CD4-positive, alpha-beta T cell treated with Interleukin-15 for 4 hours (primary cell): ENCODE data around the gene KIF4A.
"Not testable (repeated sequence)": the region's sequence is repeated elsewhere in the genome, so short reads cannot be mapped to it uniquely, and the experiment has no call there.

Source experiments
- DNase-seq: peaks from one replicate; pipeline ENCODE4 v3.0.0-alpha.2; 2020; ENCODE audit warnings: low spot score

KIF4A gene

DNA sequence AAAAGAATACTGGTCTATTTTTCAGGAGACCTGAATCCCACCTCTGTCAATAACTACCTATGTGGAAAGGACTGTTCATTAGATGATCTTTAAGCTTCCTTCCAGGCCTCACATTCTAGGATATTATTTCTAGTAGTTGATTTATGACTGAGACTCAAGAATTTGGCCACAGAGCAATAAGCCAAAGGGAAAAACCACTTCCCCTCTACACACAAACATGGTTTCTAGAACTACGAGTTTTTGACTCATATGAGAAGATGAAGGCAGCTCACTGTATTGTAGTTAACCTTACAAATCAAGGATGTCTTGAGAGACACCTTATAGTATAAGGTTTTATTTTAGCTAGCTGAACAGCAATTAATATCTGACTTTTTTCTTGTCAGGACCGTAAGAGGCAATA lies 96.3 kb downstream of the KIF4A start:
- DNase-seq = no peak

DNA sequence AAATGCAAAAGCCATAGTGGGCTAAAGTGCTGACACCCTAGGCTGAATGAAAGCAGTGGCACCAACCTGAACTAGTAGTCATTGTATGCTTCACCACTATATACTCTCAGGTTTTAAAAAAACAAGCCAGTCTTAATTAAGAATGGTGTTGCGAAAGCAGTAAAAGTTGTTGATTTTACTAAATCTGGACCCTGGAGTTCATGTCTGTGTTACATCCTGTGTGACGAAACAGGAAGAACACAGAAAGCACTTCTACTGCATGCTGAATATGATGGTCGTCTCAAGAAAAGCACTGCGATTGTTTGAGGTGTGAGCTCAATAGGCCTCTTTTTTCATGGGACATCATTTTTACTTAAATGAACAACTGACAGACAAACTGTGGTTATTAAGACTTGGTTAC lies 109.0 kb downstream of the KIF4A start:
- DNase-seq = peak; percentile 37

DNA sequence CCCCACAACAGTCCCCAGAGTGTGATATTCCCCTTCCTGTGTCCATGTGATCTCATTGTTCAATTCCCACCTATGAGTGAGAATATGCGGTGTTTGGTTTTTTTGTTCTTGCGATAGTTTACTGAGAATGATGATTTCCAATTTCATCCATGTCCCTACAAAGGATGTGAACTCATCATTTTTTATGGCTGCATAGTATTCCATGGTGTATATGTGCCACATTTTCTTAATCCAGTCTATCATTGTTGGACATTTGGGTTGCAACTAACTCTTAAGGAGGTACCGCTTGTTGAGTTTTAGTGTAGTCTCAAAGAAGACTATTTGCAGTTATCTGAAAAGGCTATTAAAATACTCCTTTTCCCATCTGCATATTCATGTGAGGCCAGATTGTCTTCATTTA lies 110.3 kb downstream of the KIF4A start:
- not testable (repeated sequence) for DNase-seq

DNA sequence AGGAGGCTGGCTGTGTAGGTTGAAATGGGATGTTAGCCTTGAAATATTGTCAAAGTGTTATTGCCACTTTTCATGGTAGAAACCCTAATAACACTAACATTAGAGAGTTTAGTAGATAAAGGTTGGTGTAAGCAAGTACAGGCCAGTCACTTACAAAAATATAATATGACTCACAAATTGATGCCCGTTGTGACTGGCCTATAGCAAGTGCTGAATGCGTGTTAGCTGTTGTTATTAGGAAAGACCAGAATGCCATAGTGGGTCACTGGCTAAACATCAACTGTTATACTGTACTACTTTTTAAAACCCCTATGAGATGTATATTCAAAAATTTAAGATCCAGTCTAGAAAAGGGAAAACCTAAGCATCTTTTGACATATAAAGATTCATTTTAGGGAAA lies 112.8 kb downstream of the KIF4A start:
- DNase-seq = no peak

DNA sequence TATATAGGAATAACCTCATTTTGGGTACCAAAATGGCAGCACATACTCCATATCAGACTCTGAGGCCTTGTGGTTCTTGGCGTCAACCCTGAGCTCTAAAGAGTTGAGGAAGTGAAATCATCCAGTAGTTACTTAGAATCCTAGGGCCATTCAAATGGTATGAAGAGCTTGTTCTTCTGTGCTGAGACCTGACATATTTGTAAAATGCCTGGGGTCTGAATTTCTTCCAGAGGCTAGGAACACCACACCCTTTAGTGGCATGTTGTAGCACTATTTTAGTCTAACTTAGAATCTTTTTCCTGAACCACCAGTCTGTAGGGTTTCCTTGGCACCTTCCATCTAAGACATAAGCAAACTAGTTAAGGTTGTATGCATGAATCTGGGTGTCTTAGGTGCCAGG lies 115.1 kb downstream of the KIF4A start:
- no peak for DNase-seq

DNA sequence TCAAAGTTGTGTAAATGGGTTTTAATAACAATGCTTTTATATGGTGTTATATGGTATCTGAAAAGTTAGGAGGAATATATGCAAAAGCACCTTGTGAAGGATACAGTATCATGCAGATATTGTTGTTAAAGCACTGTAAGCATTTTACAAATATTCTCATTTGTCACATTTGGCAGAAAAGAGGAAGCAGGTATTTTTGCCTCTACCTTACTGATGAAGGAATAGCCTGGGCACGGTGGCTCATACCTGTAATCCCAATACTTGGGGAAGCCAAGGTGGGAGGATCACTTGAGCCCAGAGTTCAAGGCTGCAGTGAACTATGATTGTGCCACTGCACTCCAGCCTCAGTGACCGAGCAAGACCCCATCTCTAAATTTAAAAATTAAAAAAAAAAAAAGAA lies 121.0 kb downstream of the KIF4A start:
- no peak for DNase-seq

DNA sequence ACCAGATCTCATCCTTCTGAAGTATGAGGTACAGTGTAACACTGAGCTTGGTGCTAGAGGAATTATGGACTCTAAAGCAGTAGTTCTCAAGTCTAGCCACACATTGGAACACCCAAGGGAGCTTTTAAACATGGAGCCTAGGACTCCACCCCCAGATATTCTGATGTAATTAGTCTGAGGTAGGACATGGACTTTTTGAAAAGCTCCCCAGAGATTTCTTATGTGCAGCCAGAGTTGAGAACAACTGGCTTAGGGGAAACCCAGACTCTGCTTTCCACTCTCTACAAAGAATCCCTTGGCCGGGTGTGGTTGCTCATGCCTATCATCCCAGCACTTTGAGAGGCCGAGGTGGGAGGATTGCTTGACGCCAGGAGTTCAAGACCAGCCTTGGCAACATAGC lies 121.6 kb downstream of the KIF4A start:
- no peak for DNase-seq

DNA sequence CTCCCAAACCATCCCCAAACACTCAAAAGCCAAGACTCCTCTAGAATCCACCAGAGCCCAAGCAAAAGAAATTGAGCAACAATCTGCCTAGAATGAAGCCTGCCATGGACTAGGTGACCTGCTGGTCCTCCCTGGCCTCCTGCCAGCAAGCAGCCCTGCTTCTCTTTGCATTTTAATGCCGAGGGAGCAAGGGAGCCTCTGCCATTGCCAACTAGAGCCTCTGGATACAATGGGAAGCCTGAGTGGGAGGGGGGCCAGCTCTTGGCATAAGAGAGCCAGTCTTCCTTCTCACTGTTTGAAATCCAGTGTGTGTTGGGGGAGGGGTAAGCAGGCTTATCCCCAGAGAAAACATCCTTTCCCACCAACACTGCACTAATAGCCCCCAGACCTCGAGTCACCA lies 131.7 kb downstream of the KIF4A start:
- DNase-seq = no peak

DNA sequence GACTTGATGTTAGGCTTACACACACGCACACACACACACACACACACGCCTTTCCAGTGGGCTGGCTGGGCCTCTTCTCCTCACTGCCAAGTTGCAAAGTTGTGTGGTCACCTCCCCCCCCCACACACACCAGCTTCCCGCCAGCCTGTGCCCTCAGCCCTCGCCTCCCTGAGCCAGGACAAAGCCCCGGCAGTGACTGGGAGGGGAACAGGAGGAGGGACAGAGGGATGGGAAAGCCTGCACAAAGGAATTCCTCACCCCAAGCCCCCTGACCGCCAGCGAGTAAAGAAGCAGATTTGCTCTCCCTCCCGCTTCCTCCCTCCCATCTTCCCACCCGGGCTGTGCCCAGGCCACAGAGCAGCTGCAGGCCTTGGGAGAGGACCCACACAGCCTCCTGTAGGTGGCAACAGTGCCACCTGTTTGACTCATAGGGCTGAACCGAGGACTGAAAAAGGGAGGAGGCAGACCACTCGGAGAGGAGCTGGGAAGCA lies 133.0 kb downstream of the KIF4A start, which contains the start of gene GDPD2:
TSS of gene GDPD2 (plus strand) at position 464 of the 491 bp plus-strand sequence. CDS start 1,671 bp downstream, outside the sequence.
- no peak for DNase-seq

DNA sequence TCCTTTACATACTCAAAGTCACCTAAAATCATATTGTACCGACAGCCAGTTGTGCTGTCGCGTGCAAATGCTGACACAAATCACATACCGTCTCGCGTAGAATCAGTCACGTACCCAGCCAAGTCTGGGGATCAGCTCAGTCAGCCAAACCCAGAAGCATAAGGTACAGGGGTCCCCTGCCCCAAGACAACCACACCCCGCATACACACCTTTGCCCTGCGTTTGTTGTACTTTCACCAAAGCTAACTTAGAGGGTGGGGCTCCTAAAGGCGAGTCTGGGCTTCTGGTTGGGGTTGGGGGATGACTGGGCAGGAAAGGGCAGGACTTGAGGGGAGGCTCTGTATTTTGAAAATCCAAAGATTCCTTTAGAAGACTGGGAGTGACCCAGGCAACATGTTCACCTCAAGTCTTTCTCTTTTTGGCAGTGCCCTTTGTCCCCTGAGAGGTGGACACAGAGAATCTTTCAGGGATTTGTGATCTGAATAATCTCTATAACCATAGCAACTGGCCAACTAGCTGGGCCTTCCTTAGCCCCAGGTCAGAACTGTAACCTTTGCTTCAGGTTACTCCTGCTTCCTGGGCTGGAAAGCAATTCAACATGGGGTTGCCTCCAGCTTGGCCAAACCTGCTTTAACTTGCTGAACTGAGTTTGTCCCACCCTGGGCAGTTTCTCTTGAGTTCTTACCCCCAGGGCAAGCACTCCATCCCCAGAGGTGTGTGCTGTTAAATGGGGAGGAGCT lies 134.2 kb downstream of the KIF4A start:
- no peak for DNase-seq

DNA sequence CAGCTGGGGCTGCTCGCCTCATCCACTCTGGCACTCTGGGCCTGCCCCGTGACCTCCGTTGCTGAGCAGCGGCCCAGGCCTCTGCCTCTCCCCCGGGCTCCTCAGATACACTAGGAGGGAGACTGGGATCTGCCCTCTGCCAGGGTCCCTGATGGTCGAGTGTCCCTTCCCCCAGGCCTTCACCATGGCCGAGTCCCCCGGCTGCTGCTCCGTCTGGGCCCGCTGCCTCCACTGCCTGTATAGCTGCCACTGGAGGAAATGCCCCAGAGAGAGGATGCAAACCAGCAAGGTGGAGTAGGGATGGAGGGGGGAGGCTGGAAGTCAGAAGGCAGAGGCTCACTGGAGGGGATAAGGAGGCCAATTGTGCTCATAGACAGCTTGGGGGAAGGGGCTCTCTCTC lies 134.9 kb downstream of the KIF4A start:
- no peak for DNase-seq

DNA sequence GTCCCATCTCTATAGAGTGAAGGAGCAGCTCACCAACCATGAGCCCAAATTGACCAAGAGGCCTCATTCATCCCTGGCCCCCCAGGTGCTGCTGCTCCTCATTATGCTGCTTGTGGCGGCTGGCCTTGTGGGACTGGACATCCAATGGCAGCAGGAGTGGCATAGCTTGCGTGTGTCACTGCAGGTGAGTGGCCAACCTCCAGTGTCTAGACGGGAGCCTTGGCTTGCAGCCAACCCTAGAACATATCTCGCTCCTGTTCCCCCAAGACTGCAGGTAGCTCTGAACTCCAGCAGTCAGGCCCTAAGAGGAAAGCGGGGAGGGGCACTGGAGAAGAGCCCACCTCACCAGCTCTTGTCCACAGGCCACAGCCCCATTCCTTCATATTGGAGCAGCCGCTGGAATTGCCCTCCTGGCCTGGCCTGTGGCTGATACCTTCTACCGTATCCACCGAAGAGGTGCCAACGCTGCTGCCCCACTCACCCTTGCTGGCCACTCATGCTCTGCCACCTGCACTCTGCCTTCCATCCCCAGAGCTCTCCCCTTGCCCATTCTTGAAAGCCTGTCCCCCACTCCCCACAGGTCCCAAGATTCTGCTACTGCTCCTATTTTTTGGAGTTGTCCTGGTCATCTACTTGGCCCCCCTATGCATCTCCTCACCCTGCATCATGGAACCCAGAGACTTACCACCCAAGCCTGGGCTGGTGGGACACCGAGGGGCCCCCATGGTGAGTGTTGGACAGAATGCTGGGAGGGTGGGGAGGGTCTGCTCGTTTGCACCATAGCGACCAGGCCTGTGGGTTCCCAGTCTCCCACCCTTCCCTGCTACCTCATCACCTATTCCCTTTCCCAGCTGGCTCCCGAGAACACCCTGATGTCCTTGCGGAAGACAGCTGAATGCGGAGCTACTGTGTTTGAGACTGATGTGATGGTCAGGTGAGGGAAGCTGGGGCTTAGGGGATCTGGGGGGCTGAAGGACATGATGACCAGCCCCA lies 136.7 kb downstream of the KIF4A start:
- DNase-seq = no peak

DNA sequence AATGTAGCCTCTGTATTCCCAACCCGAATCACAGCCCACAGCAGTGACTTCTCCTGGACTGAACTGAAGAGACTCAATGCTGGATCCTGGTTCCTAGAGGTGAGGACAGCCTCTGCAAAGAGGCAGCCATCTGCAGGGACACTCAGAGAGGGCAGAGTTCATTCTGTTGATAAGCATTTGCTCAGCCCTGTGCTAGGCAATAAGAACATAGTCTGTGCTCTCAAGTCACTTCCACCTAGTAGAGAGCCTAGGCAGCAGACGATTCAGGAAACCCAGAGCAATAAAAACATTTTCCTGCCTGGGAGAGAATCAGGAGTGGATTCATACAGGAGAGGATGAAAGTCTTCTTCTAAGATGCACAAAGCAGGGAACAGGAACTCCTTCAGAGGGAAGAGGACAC lies 137.5 kb downstream of the KIF4A start:
- no peak for DNase-seq

DNA sequence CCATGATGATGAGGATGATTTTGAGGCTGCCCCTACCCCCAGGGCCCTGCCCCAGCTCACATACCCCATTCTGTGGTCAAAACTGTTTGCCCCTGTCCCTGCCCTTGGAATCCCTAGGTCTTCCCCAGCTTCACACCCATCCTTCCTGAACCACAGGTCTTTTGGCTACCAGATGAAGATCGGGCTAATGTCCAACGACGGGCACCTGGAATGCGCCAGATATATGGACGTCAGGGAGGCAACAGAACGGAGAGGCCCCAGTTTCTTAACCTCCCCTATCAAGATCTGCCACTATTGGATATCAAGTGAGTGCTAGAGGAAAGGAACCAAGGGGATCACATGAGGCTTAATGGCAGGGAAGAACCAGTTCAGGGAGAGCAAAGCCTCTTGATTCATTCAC lies 139.9 kb downstream of the KIF4A start:
- no peak for DNase-seq

DNA sequence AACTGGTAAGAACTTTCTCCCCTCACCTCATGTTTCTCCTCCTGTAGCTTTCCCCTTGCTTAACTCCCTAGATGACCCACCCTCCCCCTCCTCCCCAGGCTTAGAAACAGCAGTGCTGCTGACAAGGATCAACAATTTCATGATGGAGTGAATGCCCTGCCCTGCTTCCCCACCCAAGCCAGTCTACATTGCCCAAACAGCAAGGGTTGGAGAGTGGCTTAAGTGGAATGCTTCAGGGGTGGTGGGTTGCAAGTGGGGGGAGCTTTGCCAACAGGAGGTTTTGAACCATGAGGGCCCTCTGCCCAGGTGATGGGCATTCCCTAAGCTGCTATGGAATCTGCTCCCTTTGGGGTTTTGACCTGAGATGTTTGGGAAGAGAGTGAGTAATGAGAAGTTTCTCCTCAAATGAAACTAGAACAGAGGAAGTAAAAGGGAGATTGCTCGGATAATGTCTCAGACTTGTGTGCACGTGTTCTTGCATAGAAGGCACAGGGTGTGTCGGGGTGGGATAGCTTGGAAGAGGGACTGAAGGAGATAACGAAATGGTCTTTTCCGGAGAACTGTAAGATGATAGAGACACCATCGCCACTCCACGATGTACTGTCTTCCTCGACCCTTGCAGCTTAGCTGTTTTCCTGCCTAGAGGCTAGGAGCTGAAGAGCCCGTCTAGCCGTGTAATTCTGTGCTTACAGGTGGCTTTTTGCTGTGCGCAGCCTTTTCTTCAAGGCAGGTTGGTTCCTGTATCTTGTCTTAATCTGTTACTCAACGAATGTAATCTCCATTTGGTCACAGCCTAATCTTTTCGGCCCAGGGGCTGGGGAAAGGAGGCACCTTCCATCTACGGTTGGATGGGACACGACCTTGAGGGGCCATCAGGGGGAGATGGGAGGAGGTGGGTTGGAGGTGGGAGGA lies 143.3 kb downstream of the KIF4A start:
- DNase-seq = no peak

DNA sequence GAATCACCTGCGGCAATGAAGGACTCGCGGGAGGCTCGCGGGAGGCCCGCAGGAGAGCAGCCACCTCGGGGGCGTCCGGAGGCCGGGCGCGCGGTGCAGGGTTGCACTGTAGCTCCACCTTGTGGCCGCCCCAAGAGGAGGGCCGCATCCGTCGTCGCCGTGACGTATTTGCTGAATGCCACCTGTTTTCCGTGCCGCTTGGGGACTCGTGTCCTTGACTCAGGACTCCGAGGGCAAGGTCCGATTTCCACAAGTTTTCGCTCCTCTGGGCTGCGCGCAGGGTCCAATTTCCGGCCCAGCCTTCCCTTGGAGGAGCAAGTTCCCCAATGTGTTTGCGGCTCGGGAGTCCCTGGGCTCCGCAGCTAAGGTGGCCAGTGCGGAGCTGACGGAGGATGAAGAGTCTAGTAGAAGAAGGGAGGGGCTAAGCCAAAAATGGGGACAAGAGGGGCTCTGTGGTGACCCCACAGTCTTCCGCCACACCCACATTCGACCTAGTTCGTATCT lies 144.0 kb downstream of the KIF4A start:
- DNase-seq = peak; percentile 72

DNA sequence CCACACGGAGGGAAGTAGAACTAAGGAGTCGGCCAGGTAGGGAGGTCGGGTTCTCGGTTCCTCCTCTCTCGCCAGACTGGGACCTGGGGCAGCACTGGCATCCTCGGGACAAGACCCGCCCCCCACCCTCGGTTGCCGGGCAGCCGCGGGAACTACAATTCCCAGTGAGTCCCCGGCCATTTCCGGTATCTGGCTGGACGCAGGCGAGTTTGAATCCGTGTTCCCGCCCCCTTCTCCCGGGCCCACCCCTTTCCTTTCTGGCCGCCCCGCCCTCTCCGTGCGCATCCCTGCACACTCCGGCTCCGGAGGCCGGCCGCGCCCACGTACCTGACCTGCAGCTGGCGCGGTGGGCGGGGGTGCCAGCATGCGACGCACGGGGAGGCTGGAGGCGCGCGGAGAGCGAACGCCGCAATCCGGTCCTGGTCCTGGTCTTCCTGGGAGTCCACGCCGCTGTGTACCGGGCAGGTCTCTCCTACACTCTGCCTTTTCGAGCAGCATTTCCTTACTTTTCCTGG lies 144.5 kb downstream of the KIF4A start:
- peak; percentile 64 for DNase-seq

DNA sequence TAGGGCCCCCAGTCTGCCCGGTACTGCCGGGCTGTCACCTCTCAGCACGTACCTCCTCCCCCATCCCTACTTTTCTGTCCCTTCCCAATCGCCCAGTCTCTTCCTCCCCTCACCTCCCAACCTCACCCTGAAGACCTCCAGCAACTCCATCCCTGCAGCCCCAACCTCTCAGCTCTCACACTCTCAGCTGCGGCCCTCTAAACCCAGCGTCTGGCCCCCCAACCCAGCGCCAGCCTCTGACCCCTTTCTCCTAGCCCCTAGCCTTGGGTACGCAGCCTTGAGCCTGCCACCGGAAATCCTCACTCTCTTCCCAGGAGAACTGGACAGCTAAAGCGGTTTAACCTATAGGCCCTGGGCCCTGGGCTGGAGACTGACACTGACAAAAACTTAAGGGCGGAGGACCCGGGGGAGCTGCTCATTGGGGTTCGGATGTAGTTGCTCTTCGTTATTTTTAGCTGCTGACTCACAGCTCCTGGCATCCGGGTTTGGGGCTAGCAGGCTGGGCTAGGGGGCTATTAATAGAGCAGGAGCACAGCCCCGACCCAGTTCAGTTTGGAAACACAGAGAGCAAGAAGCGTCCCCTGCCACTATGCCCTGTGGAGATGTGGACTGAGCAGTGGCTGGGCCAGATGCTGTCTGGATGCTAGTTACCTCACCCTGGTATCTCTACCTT lies 145.1 kb downstream of the KIF4A start:
- peak; percentile 18 for DNase-seq

DNA sequence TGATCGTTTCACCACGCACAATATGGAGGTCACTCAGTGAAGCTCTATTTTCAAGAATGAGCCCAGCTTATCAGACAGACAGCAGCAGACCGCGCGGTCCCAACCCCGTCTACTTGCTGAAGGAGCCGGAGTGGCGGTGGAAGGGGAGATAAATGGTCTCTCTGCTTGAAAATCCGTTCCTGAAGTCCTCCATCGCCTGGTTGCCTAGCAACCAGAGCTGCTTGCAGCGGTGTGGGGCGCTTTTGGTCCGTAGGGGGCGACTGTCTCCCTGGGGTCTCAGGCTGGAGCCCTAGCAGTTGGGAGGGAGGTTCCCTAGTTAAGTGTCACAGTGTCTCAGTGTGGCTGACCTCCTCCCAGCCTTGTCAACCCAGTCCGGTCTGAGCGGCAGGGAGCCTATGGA lies 146.4 kb downstream of the KIF4A start:
- no peak for DNase-seq

DNA sequence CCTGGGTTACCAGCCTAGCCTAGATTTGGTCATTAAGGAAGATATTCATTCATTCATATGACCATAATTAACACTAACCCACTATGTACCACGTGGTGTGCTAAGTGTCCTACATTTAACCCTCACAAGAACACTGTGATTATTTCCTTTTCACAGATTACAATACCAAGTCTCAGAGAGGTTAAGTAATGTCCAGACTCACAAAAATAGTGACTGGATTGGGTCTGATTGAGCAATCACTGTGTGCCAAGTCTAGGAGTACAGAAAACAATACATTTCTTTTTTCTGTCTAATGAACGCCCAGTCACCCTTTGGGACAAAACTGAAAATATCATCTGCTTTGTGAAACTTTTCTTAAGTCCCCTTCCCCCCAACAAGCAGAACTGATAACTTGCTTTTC lies 147.1 kb downstream of the KIF4A start:
- DNase-seq = no peak
